Gastrocnemius medialis (tissue), 4 donors: ENCODE results near the gene LCT.

Experiments
- CTCF ChIP-seq, 5 experiments: fragments of 450-650 bp in 3 of 5; fragments of 200-600 bp in 2 of 5; sonication (generic) in 2 of 5; IDR thresholded peaks in 4 of 5; conservative IDR thresholded peaks in 1 of 5; 1 replicate in 4 of 5; 2 replicates in 1 of 5; pipeline ENCODE4 v1.5.1; 2016 to 2019; ENCODE audit warnings: antibody characterized with exemption in 5 of 5, mild to moderate bottlenecking in 3 of 5, moderate library complexity in 3 of 5
- POLR2A ChIP-seq, 2 donors: fragments of 450-650 bp; IDR thresholded peaks; one replicate each; pipeline ENCODE4 v1.6.1; 2017; ENCODE audit warnings: antibody characterized with exemption in 2 of 2, mild to moderate bottlenecking in 2 of 2, moderate library complexity in 2 of 2

GRCh38 chr2:135799738-135800137, 37.2 kb downstream of the LCT start:
- TF ChIP-seq CTCF (IDR thresholded peaks at IDR 0.05 in 4 of 5, conservative IDR thresholded peaks at IDR 0.05 in 1 of 5) (no peak), POLR2A (IDR thresholded peaks at IDR 0.05) (no peak)
